ENCODE results near the gene BLCAP.

- TF ChIP-seq EZH2 (IDR thresholded peaks at IDR 0.05) (no peak), POLR2AphosphoS5 (IDR thresholded peaks at IDR 0.05; ENCODE audit: borderline replicate concordance, low read depth, low read length) (no peak), FOXP2 (optimal IDR thresholded peaks at IDR 0.05; ENCODE audit: control extremely low read depth, extremely low read length, insufficient read depth) (no peak)
These were observed 4.2 kb upstream of the BLCAP start for GRCh38 chr20:37531856-37532255.
